GM18907 (cell line): Measurements from ENCODE around the gene ELAVL3.
"Not testable (repeated sequence)": the region's sequence is repeated elsewhere in the genome, so short reads cannot be mapped to it uniquely, and the experiment has no call there.

Experiments
- ATAC-seq: cut with Tn5 transposase; IDR thresholded peaks from one replicate; pipeline ENCODE4 v1.9.1; 2021; ENCODE audit warnings: mild to moderate bottlenecking, moderate library complexity; ENCODE audit not compliant: unreplicated experiment

ELAVL3 gene

GRCh38 chr19:11445141-11445540 lies 35.7 kb downstream of the ELAVL3 start:
- no peak for ATAC-seq

- no peak for ATAC-seq
These were observed 36.8 kb downstream of the ELAVL3 start for GRCh38 chr19:11444059-11444458.

- no peak for ATAC-seq
These were observed 42.9 kb downstream of the ELAVL3 start for GRCh38 chr19:11437955-11438354.

- ATAC-seq = no peak
These were observed 45.0 kb downstream of the ELAVL3 start for GRCh38 chr19:11435833-11436313.

- ATAC-seq = peak; percentile 89
These were observed 45.6 kb downstream of the ELAVL3 start, which contains the start of the genes ODAD3 and PRKCSH for GRCh38 chr19:11435057-11435832. Gene ODAD3, minus strand, starts transcription at chr19:11435121. Its CDS starts 105 bp downstream, at chr19:11435016. Gene PRKCSH, plus strand, starts transcription at chr19:11435635. Its CDS starts 483 bp downstream, at chr19:11436118.

GRCh38 chr19:11434703-11435056 lies 46.2 kb downstream of the ELAVL3 start:
- ATAC-seq = no peak

- not testable (repeated sequence) for ATAC-seq
These were observed 47.3 kb downstream of the ELAVL3 start for GRCh38 chr19:11433526-11433925.

GRCh38 chr19:11426656-11427055 lies 54.2 kb downstream of the ELAVL3 start:
- no peak for ATAC-seq

GRCh38 chr19:11425719-11426457 lies 55.0 kb downstream of the ELAVL3 start:
- no peak for ATAC-seq

GRCh38 chr19:11423791-11424181 lies 57.1 kb downstream of the ELAVL3 start:
- ATAC-seq = no peak

- no peak for ATAC-seq
These were observed 57.6 kb downstream of the ELAVL3 start for GRCh38 chr19:11423164-11423790.

- peak; percentile 73 for ATAC-seq
These were observed 58.4 kb downstream of the ELAVL3 start for GRCh38 chr19:11422163-11423065.

GRCh38 chr19:11421371-11422098 lies 59.3 kb downstream of the ELAVL3 start:
- ATAC-seq = peak; percentile 37

- no peak for ATAC-seq
These were observed 60.1 kb downstream of the ELAVL3 start for GRCh38 chr19:11420429-11421370.

GRCh38 chr19:11418549-11419506 lies 62.0 kb downstream of the ELAVL3 start, which contains the start of gene RGL3:
Gene RGL3, minus strand, starts transcription at chr19:11419314. Its CDS starts 36 bp downstream, at chr19:11419278.
- ATAC-seq = no peak

GRCh38 chr19:11418094-11418548 lies 62.7 kb downstream of the ELAVL3 start:
- ATAC-seq = no peak

GRCh38 chr19:11416346-11417052 lies 64.3 kb downstream of the ELAVL3 start:
- no peak for ATAC-seq
